Suprapubic skin (tissue), 4 donors: ENCODE measurements around the gene CNR2.

Experiments
- EP300 ChIP-seq: sonication (generic); formaldehyde crosslinking; IDR thresholded peaks from one replicate; pipeline ENCODE4 v1.6.1; 2017; ENCODE audit warnings: antibody characterized with exemption
- POLR2A ChIP-seq, 2 donors: fragments of 450-650 bp; IDR thresholded peaks; one replicate each; pipeline ENCODE4 v1.6.1; 2017; ENCODE audit warnings: antibody characterized with exemption in 2 of 2, mild to moderate bottlenecking in 2 of 2, moderate library complexity in 2 of 2
- POLR2AphosphoS5 ChIP-seq, 3 donors: sonication (generic); formaldehyde crosslinking; IDR thresholded peaks; one replicate each; pipeline ENCODE4 v1.6.1; 2017; ENCODE audit warnings: antibody characterized with exemption in 3 of 3
- TF ChIP-seq, protein P1 (sequence below), 2 donors: fragments of 200-600 bp in 1 of 2; fragments of 450-650 bp in 1 of 2; sonication (generic) in 1 of 2; IDR thresholded peaks; one replicate each; pipeline ENCODE4 v1.5.1; 2016 to 2019; ENCODE audit warnings: antibody characterized with exemption in 2 of 2, mild to moderate bottlenecking in 1 of 2, moderate library complexity in 1 of 2

DNA sequence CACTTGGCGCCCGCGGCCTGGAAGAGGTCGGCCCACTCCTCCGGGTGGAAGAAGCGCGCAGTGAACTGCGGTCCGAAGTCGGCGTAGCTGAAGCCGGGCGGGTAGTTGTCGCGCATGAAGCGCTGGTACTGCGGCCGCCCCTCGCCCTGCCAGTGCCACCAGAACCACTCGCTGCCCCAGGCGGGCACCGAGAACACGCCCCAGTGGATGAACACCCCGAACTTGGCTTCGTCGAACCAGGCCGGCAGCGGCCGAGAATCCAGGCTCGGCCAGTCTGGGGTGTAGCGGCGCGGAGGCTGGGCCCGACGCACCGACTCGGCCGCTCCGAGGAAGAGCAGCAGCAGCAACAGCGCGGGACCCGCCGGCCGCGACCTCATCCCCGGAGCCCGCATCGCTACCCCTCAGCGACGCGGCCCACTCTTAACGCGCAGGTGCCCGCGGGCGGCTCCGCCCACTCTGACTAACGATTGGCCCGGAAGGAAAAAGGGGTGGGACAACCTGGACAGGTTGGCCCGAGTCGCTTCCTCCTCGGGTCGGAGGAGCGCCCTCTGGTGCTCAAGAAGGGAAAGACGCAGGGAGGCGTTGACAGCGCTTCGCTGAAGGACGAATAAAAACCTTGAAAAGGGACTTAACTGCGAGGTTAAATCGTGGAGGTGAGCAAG lies 45.1 kb downstream of the CNR2 start, which contains the start of gene FUCA1:
- TF ChIP-seq, protein P1, sequence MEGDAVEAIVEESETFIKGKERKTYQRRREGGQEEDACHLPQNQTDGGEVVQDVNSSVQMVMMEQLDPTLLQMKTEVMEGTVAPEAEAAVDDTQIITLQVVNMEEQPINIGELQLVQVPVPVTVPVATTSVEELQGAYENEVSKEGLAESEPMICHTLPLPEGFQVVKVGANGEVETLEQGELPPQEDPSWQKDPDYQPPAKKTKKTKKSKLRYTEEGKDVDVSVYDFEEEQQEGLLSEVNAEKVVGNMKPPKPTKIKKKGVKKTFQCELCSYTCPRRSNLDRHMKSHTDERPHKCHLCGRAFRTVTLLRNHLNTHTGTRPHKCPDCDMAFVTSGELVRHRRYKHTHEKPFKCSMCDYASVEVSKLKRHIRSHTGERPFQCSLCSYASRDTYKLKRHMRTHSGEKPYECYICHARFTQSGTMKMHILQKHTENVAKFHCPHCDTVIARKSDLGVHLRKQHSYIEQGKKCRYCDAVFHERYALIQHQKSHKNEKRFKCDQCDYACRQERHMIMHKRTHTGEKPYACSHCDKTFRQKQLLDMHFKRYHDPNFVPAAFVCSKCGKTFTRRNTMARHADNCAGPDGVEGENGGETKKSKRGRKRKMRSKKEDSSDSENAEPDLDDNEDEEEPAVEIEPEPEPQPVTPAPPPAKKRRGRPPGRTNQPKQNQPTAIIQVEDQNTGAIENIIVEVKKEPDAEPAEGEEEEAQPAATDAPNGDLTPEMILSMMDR (IDR thresholded peaks at IDR 0.05): peak; percentile 88 to 97
- no peak for TF ChIP-seq POLR2AphosphoS5 (IDR thresholded peaks at IDR 0.05)
- TF ChIP-seq POLR2A (IDR thresholded peaks at IDR 0.05): peak in 1 of 2 donors; percentile 13
- no peak for TF ChIP-seq EP300
